ENCODE data around the gene NOX3.

The NOX3 gene

DNA sequence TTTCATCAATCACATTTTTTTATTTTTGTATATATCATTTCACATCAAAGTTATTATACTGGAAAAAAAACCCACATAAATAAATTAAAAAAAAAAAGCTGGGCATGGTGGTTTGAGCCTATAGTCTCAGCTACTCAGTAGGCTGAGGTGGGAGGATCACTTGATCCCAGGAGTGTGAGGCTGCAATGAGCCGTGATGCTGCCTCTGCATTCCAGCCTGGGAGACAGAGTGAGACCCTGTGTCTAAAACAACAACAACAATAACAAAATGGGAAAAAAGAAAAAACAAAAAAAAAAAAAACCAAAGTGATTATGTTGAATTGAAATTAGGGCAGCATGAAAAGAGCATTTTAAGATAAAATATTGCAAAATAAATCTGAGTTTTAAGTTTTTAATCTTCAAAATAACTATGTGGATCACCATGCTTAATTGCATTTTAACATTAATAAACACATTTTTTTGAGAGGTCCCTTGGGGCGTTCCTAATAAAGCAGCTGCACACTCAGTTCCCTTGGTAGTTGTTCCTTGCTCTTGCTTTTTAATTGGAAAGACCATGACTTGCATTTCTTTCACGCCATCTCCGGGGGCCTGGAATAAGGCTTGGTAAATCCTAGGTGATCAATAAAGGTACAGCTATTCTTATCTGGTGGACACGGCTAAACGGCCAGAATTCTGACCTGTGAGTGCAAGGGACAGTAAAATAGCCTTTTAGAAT, 15.1 kb downstream of the NOX3 start:
- in situ Hi-C loops (cut with MboI; ENCODE audit: low pct_unique_long_range_greater_than_20kb, low sequenced_read_pairs) = no loop called here
- DNase-seq = no peak

DNA sequence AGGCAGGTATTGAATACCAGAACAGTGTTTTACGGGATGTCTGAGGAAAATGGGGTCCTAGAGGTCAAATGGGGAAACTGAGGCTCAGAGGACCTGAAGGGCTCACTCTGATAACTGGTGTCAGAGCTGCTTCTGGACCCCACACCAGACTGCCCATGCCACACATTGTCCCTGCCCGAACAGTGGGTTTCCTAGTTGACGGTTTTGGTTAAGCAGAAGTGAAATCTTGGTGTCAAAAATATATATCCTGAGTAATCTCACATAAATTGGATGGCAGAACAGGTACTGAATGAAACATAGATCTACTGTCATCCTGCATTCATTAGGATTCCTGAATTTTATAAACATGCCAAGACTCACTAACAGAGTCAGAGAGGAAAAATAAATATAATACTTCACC, 16.3 kb downstream of the NOX3 start:
- in situ Hi-C loops (cut with MboI; ENCODE audit: low pct_unique_long_range_greater_than_20kb, low sequenced_read_pairs) = no loop called here
- no peak for DNase-seq

- DNase-seq = no peak
- in situ Hi-C loops (cut with MboI; ENCODE audit: low pct_unique_long_range_greater_than_20kb, low sequenced_read_pairs) = no loop called here
Observed at GRCh38 chr6:155436981-155437749, 18.5 kb downstream of the NOX3 start.

GRCh38 chr6:155434829-155435423, 20.7 kb downstream of the NOX3 start:
- no peak for DNase-seq
- in situ Hi-C loops (cut with MboI; ENCODE audit: low pct_unique_long_range_greater_than_20kb, low sequenced_read_pairs) = no loop called here

GRCh38 chr6:155434096-155434495, 21.5 kb downstream of the NOX3 start:
- no peak for DNase-seq
- in situ Hi-C loops (cut with MboI; ENCODE audit: low pct_unique_long_range_greater_than_20kb, low sequenced_read_pairs) = no loop called here

GRCh38 chr6:155432293-155432692, 23.3 kb downstream of the NOX3 start:
- DNase-seq = no peak
- in situ Hi-C loops (cut with MboI; ENCODE audit: low pct_unique_long_range_greater_than_20kb, low sequenced_read_pairs) = no loop called here

- in situ Hi-C loops (cut with MboI; ENCODE audit: low pct_unique_long_range_greater_than_20kb, low sequenced_read_pairs) = no loop called here
- DNase-seq = no peak
Observed at GRCh38 chr6:155429321-155429893, 26.2 kb downstream of the NOX3 start.

DNA sequence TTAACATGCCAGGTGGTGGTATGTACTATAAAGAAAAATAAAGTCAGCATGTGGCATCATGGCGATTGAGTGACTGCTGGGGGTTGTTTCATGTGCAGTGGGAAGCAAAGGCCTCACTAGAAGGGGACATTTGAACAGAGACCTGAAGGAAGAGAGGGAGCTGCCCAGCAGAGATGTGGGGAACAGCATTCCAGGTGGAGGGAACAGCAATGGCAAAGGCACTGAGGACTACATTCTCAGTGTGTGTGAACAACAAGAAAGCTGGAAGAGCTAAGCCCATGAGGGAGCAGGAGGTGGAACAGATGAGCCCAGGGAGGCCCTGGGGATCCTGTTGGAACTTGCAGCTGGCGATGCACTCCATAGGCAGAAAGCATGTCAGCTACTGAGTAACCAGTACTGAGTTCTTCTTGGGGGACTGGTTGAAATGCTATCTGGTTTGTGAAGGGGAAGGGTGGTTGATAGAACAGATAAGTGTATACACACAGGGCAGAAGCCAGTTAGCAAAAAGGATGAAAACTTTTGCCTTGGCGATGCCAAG, 29.2 kb downstream of the NOX3 start:
- in situ Hi-C loops (cut with MboI; ENCODE audit: low pct_unique_long_range_greater_than_20kb, low sequenced_read_pairs) = no loop called here

DNA sequence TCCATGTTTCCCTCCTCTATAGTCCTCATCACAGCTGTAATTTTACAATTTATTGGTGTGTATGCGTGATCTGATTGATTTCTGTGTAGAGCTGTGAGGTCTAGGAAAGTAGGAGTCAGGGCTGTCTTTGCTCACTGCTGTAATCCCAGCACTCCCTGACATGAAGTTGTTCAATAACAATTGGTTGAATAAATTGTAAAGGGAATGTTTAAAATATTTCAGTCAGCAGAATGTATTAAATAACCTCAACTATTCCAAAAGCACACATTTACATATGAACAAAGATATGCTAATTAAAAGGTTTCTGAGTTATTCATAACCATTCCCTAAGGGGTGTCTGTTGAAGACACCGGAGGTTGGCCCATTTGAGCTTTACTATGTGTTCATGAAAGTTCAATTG, 31.5 kb downstream of the NOX3 start:
- in situ Hi-C loops (cut with MboI; ENCODE audit: low pct_unique_long_range_greater_than_20kb, low sequenced_read_pairs) = no loop called here
- DNase-seq = no peak

More for the DNA sequence above, 29.2 kb downstream of the NOX3 start:
- DNase-seq = no peak

DNA sequence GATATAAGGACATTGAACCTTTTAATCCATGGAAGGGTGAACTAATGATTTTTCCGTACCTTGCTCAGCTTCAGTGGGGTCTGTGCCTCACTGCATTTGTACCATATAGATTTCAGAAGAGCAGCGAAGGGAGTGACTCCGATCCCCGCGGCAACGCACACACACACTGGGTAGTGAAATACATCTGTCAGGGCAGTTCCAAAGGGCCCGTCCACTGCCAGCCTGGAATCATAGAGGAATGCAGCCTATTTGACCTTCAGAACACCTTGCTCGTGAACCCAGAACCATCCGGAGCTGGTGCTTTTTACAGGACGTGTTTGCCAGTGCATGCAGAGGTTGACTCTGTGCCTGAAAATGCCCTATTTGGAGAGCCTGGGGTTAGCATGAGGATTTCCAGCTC, 33.0 kb downstream of the NOX3 start:
- in situ Hi-C loops (cut with MboI; ENCODE audit: low pct_unique_long_range_greater_than_20kb, low sequenced_read_pairs) = no loop called here
- DNase-seq = no peak

DNA sequence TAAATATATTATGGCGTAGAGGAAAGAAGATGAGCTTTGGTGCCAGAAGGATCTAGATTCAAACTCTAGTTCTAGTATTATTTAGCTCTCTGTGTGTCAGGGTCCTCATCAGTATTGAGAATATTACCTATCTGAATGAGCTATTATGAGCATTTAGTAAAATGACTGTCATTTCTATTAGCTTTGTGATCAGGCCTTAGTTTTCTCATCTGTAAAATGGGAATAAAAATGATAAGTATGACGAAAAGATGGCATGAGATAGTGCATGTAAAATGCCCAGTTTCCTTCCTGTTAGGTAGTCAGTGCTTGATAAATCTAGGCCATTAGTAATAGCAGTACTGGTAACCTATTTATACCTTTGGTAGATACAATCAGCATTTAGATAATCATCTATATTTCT, 35.1 kb downstream of the NOX3 start:
- no peak for DNase-seq
- in situ Hi-C loops (cut with MboI; ENCODE audit: low pct_unique_long_range_greater_than_20kb, low sequenced_read_pairs) = no loop called here

DNA sequence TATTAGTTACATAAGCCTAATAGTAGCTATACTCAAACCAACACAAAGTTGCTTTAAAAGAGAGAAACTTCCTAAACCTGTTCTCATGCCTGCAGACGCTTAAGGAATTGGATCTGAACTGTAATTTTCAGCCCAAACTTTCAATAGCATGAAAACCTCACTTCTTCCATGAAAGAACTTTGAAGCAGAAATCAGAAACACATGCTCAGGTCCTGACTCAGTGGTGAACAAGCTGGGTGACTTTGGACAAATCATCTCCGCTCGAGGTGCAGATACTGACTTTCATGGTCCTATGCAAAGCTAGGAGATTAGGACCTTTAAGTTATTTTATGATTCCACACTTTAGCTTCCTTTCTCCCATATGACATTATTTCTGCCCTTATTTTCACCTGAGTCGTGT, 36.5 kb downstream of the NOX3 start:
- in situ Hi-C loops (cut with MboI; ENCODE audit: low pct_unique_long_range_greater_than_20kb, low sequenced_read_pairs) = no loop called here
- no peak for DNase-seq

- in situ Hi-C loops (cut with MboI; ENCODE audit: low pct_unique_long_range_greater_than_20kb, low sequenced_read_pairs) = no loop called here
- DNase-seq = peak; percentile 5
Observed at GRCh38 chr6:155418017-155418761, 37.5 kb downstream of the NOX3 start.

- in situ Hi-C loops (cut with MboI; ENCODE audit: low pct_unique_long_range_greater_than_20kb, low sequenced_read_pairs) = no loop called here
- DNase-seq = no peak
Observed at GRCh38 chr6:155417454-155417853, 38.2 kb downstream of the NOX3 start.

- DNase-seq = no peak
- in situ Hi-C loops (cut with MboI; ENCODE audit: low pct_unique_long_range_greater_than_20kb, low sequenced_read_pairs) = no loop called here
Observed at GRCh38 chr6:155415953-155416352, 39.7 kb downstream of the NOX3 start.

DNA sequence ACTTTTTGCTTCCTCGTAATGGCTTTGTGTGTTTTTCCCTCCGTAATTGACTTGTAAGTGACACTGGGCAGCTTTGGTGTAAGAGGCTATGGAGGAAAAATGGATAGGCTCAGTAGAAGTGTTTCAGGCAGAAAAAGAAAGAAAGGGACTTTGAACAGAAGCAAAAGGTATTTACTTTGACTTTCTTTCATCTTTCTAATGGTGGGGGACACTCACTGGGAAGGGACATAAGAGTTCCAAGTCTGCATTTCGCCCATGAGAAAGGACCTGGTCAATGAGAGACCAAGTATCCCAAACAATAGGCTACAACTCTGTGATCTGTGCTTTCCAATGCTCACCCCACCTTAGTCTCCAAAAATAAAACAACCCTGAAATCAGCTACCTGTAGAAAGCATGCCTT, 41.6 kb downstream of the NOX3 start:
- in situ Hi-C loops (cut with MboI; ENCODE audit: low pct_unique_long_range_greater_than_20kb, low sequenced_read_pairs) = no loop called here
- no peak for DNase-seq

DNA sequence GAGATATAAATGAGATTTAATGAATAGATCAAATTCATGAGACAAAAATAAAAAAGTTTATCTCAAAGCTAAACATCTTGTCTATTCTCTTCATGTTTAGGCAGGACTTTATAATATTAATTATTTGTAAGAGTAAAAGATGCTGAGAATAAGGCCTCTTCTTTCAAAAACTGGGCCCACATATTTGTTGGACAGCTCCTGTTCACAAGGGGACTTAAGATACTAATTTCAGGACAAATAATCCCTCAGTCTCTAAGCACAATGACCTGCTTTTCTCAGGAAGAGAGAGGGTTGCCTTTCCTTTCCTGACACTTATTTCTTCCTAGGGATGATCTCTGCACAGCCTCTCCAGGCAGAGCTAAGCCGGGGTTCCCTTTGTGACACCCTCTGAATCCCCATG, 43.3 kb downstream of the NOX3 start:
- DNase-seq = no peak
- in situ Hi-C loops (cut with MboI; ENCODE audit: low pct_unique_long_range_greater_than_20kb, low sequenced_read_pairs) = no loop called here

DNA sequence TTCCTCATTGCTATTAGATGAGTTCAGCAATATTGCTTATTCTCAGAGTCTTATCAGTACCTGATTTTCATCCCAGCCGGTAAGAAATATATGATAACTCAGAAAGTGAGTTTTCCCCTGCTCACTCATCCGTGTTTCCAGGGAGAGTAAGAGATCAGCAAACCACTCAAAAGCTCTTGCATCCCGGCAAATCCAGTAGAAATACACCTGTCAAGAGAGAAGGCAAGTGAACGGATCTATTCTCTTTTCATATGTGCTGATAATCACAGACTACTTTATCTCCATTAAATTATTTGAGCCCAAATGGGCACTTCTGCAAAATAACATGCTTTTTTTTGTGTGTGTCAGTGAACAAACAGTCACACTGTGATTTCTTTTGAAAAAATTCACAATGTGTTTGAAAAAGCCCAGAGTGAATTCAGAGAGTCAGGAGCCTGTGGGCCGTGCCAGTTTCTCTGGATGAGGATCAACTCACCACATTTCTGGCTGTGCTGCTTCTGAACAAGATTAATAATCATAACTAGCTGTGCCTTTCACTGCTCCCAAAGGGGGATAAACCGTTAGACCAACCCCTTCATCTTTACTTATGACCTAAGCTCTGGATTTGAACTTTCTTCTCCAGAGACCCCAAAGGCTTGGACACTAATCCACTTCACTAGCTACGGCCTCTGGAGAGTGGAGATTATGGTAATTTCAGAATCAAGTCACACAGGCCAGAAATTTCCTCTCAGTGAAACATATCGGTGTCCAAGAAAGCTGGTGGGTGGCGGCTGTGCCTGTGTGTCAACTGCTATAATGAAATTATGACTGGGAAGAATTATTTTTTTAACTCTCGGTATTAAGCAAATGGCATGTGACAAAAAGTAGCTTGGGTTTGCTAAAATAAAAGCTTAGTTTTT, 44.2 kb downstream of the NOX3 start:
- in situ Hi-C loops (cut with MboI; ENCODE audit: low pct_unique_long_range_greater_than_20kb, low sequenced_read_pairs) = no loop called here
- no peak for DNase-seq
